Measurements from ENCODE around the gene SLCO6A1.

DNA sequence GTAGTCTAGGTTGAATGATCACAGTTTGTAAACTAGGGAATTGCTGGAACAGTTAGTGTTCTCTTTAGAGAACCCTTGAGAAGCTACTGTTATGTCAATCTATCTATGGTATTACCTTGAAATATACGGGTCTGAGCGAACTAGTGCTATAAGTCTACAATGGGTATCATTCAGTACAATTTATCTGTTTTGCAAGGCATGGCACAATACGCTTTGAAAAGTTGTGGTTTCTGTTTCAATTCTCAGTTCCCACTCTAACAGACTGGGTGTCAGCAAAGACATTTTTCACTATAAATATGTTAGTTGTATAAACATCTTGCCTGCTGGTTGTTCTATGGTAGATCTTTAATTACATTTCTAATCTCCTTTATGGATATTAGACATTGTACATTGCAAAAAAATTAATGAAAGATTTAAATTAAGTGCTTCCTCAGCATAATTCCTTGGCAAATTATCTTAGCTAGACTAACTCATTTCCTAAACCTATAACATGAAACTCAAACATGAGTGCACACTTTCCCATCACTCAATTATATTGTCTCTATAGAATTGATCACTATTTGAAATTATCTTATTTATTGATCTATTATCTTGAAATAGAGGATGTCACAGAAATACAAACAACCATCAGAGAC lies 24.9 kb upstream of the SLCO6A1 start:
- TF ChIP-seq, protein P1, sequence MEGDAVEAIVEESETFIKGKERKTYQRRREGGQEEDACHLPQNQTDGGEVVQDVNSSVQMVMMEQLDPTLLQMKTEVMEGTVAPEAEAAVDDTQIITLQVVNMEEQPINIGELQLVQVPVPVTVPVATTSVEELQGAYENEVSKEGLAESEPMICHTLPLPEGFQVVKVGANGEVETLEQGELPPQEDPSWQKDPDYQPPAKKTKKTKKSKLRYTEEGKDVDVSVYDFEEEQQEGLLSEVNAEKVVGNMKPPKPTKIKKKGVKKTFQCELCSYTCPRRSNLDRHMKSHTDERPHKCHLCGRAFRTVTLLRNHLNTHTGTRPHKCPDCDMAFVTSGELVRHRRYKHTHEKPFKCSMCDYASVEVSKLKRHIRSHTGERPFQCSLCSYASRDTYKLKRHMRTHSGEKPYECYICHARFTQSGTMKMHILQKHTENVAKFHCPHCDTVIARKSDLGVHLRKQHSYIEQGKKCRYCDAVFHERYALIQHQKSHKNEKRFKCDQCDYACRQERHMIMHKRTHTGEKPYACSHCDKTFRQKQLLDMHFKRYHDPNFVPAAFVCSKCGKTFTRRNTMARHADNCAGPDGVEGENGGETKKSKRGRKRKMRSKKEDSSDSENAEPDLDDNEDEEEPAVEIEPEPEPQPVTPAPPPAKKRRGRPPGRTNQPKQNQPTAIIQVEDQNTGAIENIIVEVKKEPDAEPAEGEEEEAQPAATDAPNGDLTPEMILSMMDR (IDR thresholded peaks at IDR 0.05), result no peak
- TF ChIP-seq POLR2A (IDR thresholded peaks at IDR 0.05), result no peak

All from transverse colon (tissue), 3 donors.